Cardiac muscle cell (in vitro differentiated cells and primary cell): ENCODE data around the gene MS4A13. TPM values are rescaled to one million over a fixed set of nuclear protein-coding genes. Genes with fewer than 3 reads are reported as not detected.

Experiments
- DNase-seq, 2 donors: peaks; one replicate each; pipeline versions ENCODE4 v3.0.0 to v3.0.0-alpha.2; 2010 to 2017; ENCODE audit warnings: low read depth in 1 of 2, low spot score in 1 of 2
- H3K27ac ChIP-seq: fragments of 200-600 bp; sonication (generic); 2 replicates; pipeline ENCODE4 v1.5.1; 2016
- H3K27me3 ChIP-seq: fragments of 200-600 bp; sonication (generic); 2 replicates; pipeline ENCODE4 v1.6.0; 2016; ENCODE audit warnings: control low read depth
- H3K36me3 ChIP-seq: fragments of 200-600 bp; sonication (generic); 2 replicates; pipeline ENCODE4 v1.5.1; 2016; ENCODE audit warnings: control low read depth
- H3K4me1 ChIP-seq: fragments of 200-600 bp; sonication (generic); 2 replicates; pipeline ENCODE4 v1.8.1; 2017; ENCODE audit warnings: low read depth, mild to moderate bottlenecking, mixed run types
- H3K4me3 ChIP-seq: fragments of 200-600 bp; sonication (generic); 2 replicates; pipeline ENCODE4 v1.5.1; 2016; ENCODE audit warnings: mild to moderate bottlenecking
- H3K9me3 ChIP-seq: fragments of 200-600 bp; sonication (generic); 2 replicates; pipeline ENCODE4 v1.5.1; 2017; ENCODE audit warnings: low read depth, mild to moderate bottlenecking, control low read depth
- polyA plus RNA-seq: library from polyadenylated mRNA; unstranded; fragments of >200 nt; fragmentation: Nextera tagmentation; extraction: Ambion mirVana; gene quantifications from 2 replicates; pipeline ENCODE4 v1.2.1, GENCODE V29; 2016
- total RNA-seq: library from RNA; depleted of rRNA; stranded (reverse); fragments of >200 nt; gene quantifications from 2 replicates; pipeline ENCODE4 v1.2.3, GENCODE V29; 2016
- TF ChIP-seq, protein P1 (sequence below): IDR thresholded peaks from 2 replicates; pipeline ENCODE4 v1.5.1; 2012; ENCODE audit warnings: low read depth, mild to moderate bottlenecking, low read length

Gene MS4A13
- total and polyA plus RNA-seq, 2 experiments from 2014 or later, result not detected

- no peaks in the 10 kb centered on the region for H3K4me1 ChIP-seq
- no peaks in the 10 kb centered on the region for H3K36me3 ChIP-seq
- no peaks in the 10 kb centered on the region for H3K27me3 ChIP-seq
- H3K27ac ChIP-seq, result no peak overlapping the region
- no peak overlapping the region for H3K4me3 ChIP-seq
- peak in 1 of 2 donors; percentile 7 for DNase-seq
- TF ChIP-seq, protein P1, sequence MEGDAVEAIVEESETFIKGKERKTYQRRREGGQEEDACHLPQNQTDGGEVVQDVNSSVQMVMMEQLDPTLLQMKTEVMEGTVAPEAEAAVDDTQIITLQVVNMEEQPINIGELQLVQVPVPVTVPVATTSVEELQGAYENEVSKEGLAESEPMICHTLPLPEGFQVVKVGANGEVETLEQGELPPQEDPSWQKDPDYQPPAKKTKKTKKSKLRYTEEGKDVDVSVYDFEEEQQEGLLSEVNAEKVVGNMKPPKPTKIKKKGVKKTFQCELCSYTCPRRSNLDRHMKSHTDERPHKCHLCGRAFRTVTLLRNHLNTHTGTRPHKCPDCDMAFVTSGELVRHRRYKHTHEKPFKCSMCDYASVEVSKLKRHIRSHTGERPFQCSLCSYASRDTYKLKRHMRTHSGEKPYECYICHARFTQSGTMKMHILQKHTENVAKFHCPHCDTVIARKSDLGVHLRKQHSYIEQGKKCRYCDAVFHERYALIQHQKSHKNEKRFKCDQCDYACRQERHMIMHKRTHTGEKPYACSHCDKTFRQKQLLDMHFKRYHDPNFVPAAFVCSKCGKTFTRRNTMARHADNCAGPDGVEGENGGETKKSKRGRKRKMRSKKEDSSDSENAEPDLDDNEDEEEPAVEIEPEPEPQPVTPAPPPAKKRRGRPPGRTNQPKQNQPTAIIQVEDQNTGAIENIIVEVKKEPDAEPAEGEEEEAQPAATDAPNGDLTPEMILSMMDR, result no peak
- no peaks in the 10 kb centered on the region for H3K9me3 ChIP-seq
These were observed 29.2 kb upstream of the MS4A13 start for GRCh38 chr11:60485987-60486386.

DNA sequence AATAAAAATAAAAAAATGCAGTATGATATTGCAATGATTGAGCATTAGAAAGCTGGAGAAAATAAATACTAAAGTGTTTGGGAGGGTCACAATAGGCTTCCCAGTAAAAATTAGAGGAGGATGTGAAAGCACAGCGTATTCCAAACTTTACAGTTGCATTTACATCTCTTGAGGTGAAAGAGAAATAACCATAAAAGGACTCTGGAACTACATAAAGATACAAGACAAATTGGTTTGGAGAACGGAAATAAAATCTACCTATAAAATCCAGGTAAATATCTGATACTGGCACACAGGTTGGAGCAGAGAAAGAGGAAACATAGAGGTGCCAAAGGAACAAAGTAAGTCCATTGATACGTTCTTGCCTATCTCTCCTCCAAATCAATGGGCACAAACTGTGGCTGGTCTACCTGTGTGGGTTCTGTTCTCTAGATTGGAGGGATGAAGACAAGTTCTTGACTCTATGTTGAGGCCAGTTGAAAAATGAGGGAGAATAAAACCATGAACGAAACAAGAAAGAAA, 22.6 kb upstream of the MS4A13 start, which contains the start of gene MS4A12:
MS4A12 (plus strand) TSS at position 291 of the 522 bp plus-strand sequence. CDS start 4,541 bp downstream, outside the sequence.
- Histone ChIP-seq H3K9me3 (no peaks in the 10 kb centered on the region), H3K27me3 (no peaks in the 10 kb centered on the region), H3K4me3 (no peak within 1 kb of the TSS), H3K4me1 (no peaks in the 10 kb centered on the region), H3K27ac (no peak within 1 kb of the TSS), H3K36me3 (no peaks in the 10 kb centered on the region)
- DNase-seq, result no peak
- TF ChIP-seq, protein P1, result no peak

DNA sequence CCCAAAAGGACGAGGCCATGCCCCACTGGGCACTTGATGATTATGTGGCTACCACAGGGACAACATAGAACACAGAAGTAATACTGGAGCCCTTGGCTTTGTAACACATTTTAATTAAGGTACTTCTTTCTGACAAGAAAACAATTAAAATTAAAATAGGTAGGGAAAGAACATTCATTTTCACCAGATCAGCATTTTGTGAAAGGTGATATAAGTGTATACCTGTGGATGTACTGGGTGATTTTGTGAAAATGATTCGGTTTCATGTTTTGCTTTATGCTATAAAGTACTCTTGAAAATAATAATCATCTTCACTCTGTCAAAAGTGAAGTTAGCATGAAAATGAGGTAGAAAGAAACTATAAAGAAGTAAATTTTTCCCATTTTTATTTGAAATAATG, 21.7 kb upstream of the MS4A13 start:
- H3K4me3 ChIP-seq, result no peak overlapping the region
- no peak overlapping the region for H3K27ac ChIP-seq
- DNase-seq, result no peak
- H3K27me3 ChIP-seq, result no peaks in the 10 kb centered on the region
- H3K4me1 ChIP-seq, result no peaks in the 10 kb centered on the region
- no peaks in the 10 kb centered on the region for H3K36me3 ChIP-seq
- TF ChIP-seq, protein P1, result no peak
- no peaks in the 10 kb centered on the region for H3K9me3 ChIP-seq

GRCh38 chr11:60498399-60498798, 16.8 kb upstream of the MS4A13 start:
- Histone ChIP-seq H3K27ac (no peak overlapping the region), H3K4me1 (no peaks in the 10 kb centered on the region), H3K9me3 (no peaks in the 10 kb centered on the region), H3K4me3 (no peak overlapping the region), H3K36me3 (no peaks in the 10 kb centered on the region), H3K27me3 (no peaks in the 10 kb centered on the region)
- no peak for DNase-seq
- TF ChIP-seq, protein P1, result no peak

- H3K36me3 ChIP-seq, result no peaks in the 10 kb centered on the region
- no peak overlapping the region for H3K4me3 ChIP-seq
- no peaks in the 10 kb centered on the region for H3K4me1 ChIP-seq
- TF ChIP-seq, protein P1, result no peak
- no peak for DNase-seq
- no peaks in the 10 kb centered on the region for H3K27me3 ChIP-seq
- no peak overlapping the region for H3K27ac ChIP-seq
- H3K9me3 ChIP-seq, result no peaks in the 10 kb centered on the region
These were observed 16.3 kb upstream of the MS4A13 start for GRCh38 chr11:60498853-60499252.
